WERI-Rb-1 (cell line): Measurements from ENCODE around the gene PRKCA.

Experiments
- DNase-seq: peaks from one replicate; pipeline ENCODE4 v3.0.0-alpha.2; 2020
- H3K27ac ChIP-seq: fragments of 250-450 bp; sonication (Bioruptor Pico); 2 replicates; pipeline ENCODE4 v1.5.1; 2020; ENCODE audit warnings: mild to moderate bottlenecking, moderate library complexity
- H3K27me3 ChIP-seq: fragments of 250-450 bp; sonication (Bioruptor Pico); 2 replicates; pipeline ENCODE4 v1.5.1; 2021; ENCODE audit warnings: mild to moderate bottlenecking, low read depth, moderate library complexity; ENCODE audit not compliant: insufficient read depth, severe bottlenecking
- H3K36me3 ChIP-seq: fragments of 250-450 bp; sonication (Bioruptor Pico); 2 replicates; pipeline ENCODE4 v1.5.1; 2020; ENCODE audit warnings: mild to moderate bottlenecking, moderate library complexity
- H3K4me3 ChIP-seq: 2 replicates; pipeline ENCODE4 v1.5.1; 2011; ENCODE audit warnings: low read depth, mild to moderate bottlenecking, control low read depth, low read length
- H3K9me3 ChIP-seq: fragments of 250-450 bp; sonication (Bioruptor Pico); 2 replicates; pipeline ENCODE4 v1.5.1; 2021; ENCODE audit warnings: mild to moderate bottlenecking, moderate library complexity; ENCODE audit not compliant: severe bottlenecking
- CTCF ChIP-seq: IDR thresholded peaks from 2 replicates; pipeline ENCODE4 v1.5.1; 2011; ENCODE audit warnings: low read depth, mild to moderate bottlenecking, control low read depth, inconsistent platforms, low read length

The PRKCA gene

GRCh38 chr17:66495035-66495434 is 192.6 kb downstream of the PRKCA start:
- DNase-seq = no peak
- Histone ChIP-seq H3K9me3 (no peaks in the 10 kb centered on the region), H3K36me3 (no peaks in the 10 kb centered on the region; the same call in 1 of the 2 replicates), H3K27me3 (no peaks in the 10 kb centered on the region), H3K4me3 (no peak overlapping the region), H3K27ac (no peak overlapping the region)
- TF ChIP-seq CTCF = no peak

GRCh38 chr17:66496306-66496705 is 193.9 kb downstream of the PRKCA start:
- Histone ChIP-seq H3K27ac (no peak overlapping the region), H3K9me3 (no peaks in the 10 kb centered on the region), H3K36me3 (no peaks in the 10 kb centered on the region; the same call in 1 of the 2 replicates), H3K4me3 (no peak overlapping the region), H3K27me3 (no peaks in the 10 kb centered on the region)
- no peak for TF ChIP-seq CTCF
- no peak for DNase-seq

GRCh38 chr17:66498580-66498979 is 196.2 kb downstream of the PRKCA start:
- no peak for DNase-seq
- Histone ChIP-seq H3K4me3 (no peak overlapping the region), H3K27me3 (no peaks in the 10 kb centered on the region), H3K9me3 (no peaks in the 10 kb centered on the region), H3K27ac (no peak overlapping the region), H3K36me3 (no peaks in the 10 kb centered on the region; the same call in 1 of the 2 replicates)
- no peak for TF ChIP-seq CTCF

- no peak for DNase-seq
- Histone ChIP-seq H3K36me3 (no peaks in the 10 kb centered on the region), H3K27me3 (no peaks in the 10 kb centered on the region), H3K9me3 (no peaks in the 10 kb centered on the region), H3K4me3 (no peak overlapping the region), H3K27ac (no peak overlapping the region)
- no peak for TF ChIP-seq CTCF
Measured at GRCh38 chr17:66506641-66507040, 204.2 kb downstream of the PRKCA start.

- H3K27ac ChIP-seq = no peak overlapping the region
- DNase-seq = no peak
- H3K27me3 ChIP-seq = no peaks in the 10 kb centered on the region
- TF ChIP-seq CTCF = no peak
- H3K4me3 ChIP-seq = no peak overlapping the region
- H3K9me3 ChIP-seq = no peaks in the 10 kb centered on the region
- no peaks in the 10 kb centered on the region for H3K36me3 ChIP-seq
Measured at GRCh38 chr17:66507103-66507923, 204.9 kb downstream of the PRKCA start.
